NCI-H510A treated with DMSO at 0.1 percent for 48 hours (cell line): ENCODE measurements around the gene MOGAT2.

Experiments
- DNase-seq: peaks from one replicate; lab custom pipeline; 2025; lab: John Stamatoyannopoulos, UW

Gene MOGAT2

GRCh38 chr11:75759832-75760231, 42.2 kb downstream of the MOGAT2 start:
- DNase-seq, result no peak

- DNase-seq, result no peak
Measured at GRCh38 chr11:75760243-75760642, 42.6 kb downstream of the MOGAT2 start.

- DNase-seq, result no peak
Measured at GRCh38 chr11:75760710-75761493, 43.3 kb downstream of the MOGAT2 start.

GRCh38 chr11:75762158-75762557, 44.5 kb downstream of the MOGAT2 start:
- no peak for DNase-seq

- no peak for DNase-seq
Measured at GRCh38 chr11:75762885-75763284, 45.2 kb downstream of the MOGAT2 start.

- no peak for DNase-seq
Measured at GRCh38 chr11:75763846-75764245, 46.2 kb downstream of the MOGAT2 start.

- DNase-seq, result no peak
Measured at GRCh38 chr11:75765116-75765515, 47.5 kb downstream of the MOGAT2 start.

- DNase-seq, result no peak
Measured at GRCh38 chr11:75766443-75767227, 49.0 kb downstream of the MOGAT2 start.

- no peak for DNase-seq
Measured at GRCh38 chr11:75767228-75767572, 49.6 kb downstream of the MOGAT2 start.

GRCh38 chr11:75767793-75768111, 50.1 kb downstream of the MOGAT2 start:
- DNase-seq, result no peak

GRCh38 chr11:75768112-75768908, 50.7 kb downstream of the MOGAT2 start, which contains the start of gene DGAT2:
Gene DGAT2, plus strand, starts transcription at chr11:75768778. Its CDS starts 214 bp downstream, at chr11:75768992.
- DNase-seq, result peak; percentile 86

- no peak for DNase-seq
Measured at GRCh38 chr11:75768909-75769771, 51.5 kb downstream of the MOGAT2 start.

GRCh38 chr11:75770102-75770501, 52.5 kb downstream of the MOGAT2 start:
- DNase-seq, result no peak

- DNase-seq, result no peak
Measured at GRCh38 chr11:75771646-75772410, 54.2 kb downstream of the MOGAT2 start.

- no peak for DNase-seq
Measured at GRCh38 chr11:75773595-75774353, 56.1 kb downstream of the MOGAT2 start.

- no peak for DNase-seq
Measured at GRCh38 chr11:75775056-75775455, 57.4 kb downstream of the MOGAT2 start.

- no peak for DNase-seq
Measured at GRCh38 chr11:75776546-75776945, 58.9 kb downstream of the MOGAT2 start.

GRCh38 chr11:75777461-75778110, 59.9 kb downstream of the MOGAT2 start:
- no peak for DNase-seq

- no peak for DNase-seq
Measured at GRCh38 chr11:75778962-75779361, 61.3 kb downstream of the MOGAT2 start.

GRCh38 chr11:75779960-75780359, 62.3 kb downstream of the MOGAT2 start:
- DNase-seq, result no peak
